SK-N-SH treated with all-trans-retinoic acid at 6 μM for 48 hours (cell line): ENCODE measurements around the gene WDR20.

ENCODE experiments used
- CREB5 ChIP-seq: fragments of 250-450 bp; sonication (Bioruptor Pico); IDR thresholded peaks from 2 replicates; pipeline ENCODE4 v1.5.1; 2020; ENCODE audit warnings: low read depth, mild to moderate bottlenecking, moderate library complexity
- CSDC2 ChIP-seq: fragments of 250-450 bp; sonication (Bioruptor Pico); IDR thresholded peaks from 2 replicates; pipeline ENCODE4 v1.5.0; 2020; ENCODE audit warnings: mild to moderate bottlenecking, moderate library complexity
- OSR1 ChIP-seq: fragments of 250-450 bp; sonication (Bioruptor Pico); IDR thresholded peaks from 2 replicates; pipeline ENCODE4 v1.8.0; 2022; ENCODE audit warnings: moderate library complexity, mild to moderate bottlenecking, inconsistent platforms
- PATZ1 ChIP-seq: fragments of 250-450 bp; sonication (Bioruptor Pico); IDR thresholded peaks from 2 replicates; pipeline ENCODE4 v1.8.0; 2020; ENCODE audit warnings: mild to moderate bottlenecking, moderate library complexity, borderline replicate concordance
- POU6F1 ChIP-seq: fragments of 250-450 bp; sonication (Bioruptor Pico); IDR thresholded peaks from 2 replicates; pipeline ENCODE4 v1.8.0; 2021; ENCODE audit warnings: low read depth, mild to moderate bottlenecking, moderate library complexity, borderline replicate concordance
- RARB ChIP-seq: fragments of 250-450 bp; sonication (Bioruptor Pico); IDR thresholded peaks from 2 replicates; pipeline ENCODE4 v1.8.0; 2021; ENCODE audit warnings: mild to moderate bottlenecking, moderate library complexity
- SNAI2 ChIP-seq: fragments of 250-450 bp; sonication (Bioruptor Pico); IDR thresholded peaks from 2 replicates; pipeline ENCODE4 v1.5.0; 2020; ENCODE audit warnings: mild to moderate bottlenecking, moderate library complexity
- TCF4 ChIP-seq: fragments of 250-450 bp; sonication (Bioruptor Pico); IDR thresholded peaks from 2 replicates; pipeline ENCODE4 v1.8.0; 2021; ENCODE audit warnings: mild to moderate bottlenecking, moderate library complexity, borderline replicate concordance
- ZC3H10 ChIP-seq: fragments of 250-450 bp; sonication (Bioruptor Pico); IDR thresholded peaks from 2 replicates; pipeline ENCODE4 v1.5.1; 2021; ENCODE audit warnings: mild to moderate bottlenecking, moderate library complexity
- ZFP3 ChIP-seq: fragments of 250-450 bp; sonication (Bioruptor Pico); IDR thresholded peaks from 2 replicates; pipeline ENCODE4 v1.5.0; 2020; ENCODE audit warnings: mild to moderate bottlenecking, moderate library complexity
- ZFP30 ChIP-seq: fragments of 450-650 bp; formaldehyde crosslinking; IDR thresholded peaks from 2 replicates; pipeline ENCODE4 v1.5.0; 2022; ENCODE audit warnings: mild to moderate bottlenecking, moderate library complexity
- TF ChIP-seq, protein P1 (sequence below): fragments of 250-450 bp; sonication (Bioruptor Pico); IDR thresholded peaks from 2 replicates; pipeline ENCODE4 v1.5.0; 2020; ENCODE audit warnings: mild to moderate bottlenecking, moderate library complexity
- TF ChIP-seq, protein P2 (sequence below): fragments of 250-450 bp; sonication (Bioruptor Pico); IDR thresholded peaks from 2 replicates; pipeline ENCODE4 v1.5.1; 2021; ENCODE audit warnings: mild to moderate bottlenecking, moderate library complexity

- TF ChIP-seq OSR1 (CRISPR knock-in tag) (no peak), PATZ1 (no peak), CREB5 (CRISPR knock-in tag) (no peak), ZC3H10 (CRISPR knock-in tag) (no peak), ZFP30 (CRISPR knock-in tag) (no peak), SNAI2 (CRISPR knock-in tag) (no peak), RARB (CRISPR knock-in tag) (no peak), POU6F1 (CRISPR knock-in tag) (no peak), ZFP3 (CRISPR knock-in tag) (no peak), TCF4 (CRISPR knock-in tag) (no peak), CSDC2 (no peak)
- TF ChIP-seq, protein P1, sequence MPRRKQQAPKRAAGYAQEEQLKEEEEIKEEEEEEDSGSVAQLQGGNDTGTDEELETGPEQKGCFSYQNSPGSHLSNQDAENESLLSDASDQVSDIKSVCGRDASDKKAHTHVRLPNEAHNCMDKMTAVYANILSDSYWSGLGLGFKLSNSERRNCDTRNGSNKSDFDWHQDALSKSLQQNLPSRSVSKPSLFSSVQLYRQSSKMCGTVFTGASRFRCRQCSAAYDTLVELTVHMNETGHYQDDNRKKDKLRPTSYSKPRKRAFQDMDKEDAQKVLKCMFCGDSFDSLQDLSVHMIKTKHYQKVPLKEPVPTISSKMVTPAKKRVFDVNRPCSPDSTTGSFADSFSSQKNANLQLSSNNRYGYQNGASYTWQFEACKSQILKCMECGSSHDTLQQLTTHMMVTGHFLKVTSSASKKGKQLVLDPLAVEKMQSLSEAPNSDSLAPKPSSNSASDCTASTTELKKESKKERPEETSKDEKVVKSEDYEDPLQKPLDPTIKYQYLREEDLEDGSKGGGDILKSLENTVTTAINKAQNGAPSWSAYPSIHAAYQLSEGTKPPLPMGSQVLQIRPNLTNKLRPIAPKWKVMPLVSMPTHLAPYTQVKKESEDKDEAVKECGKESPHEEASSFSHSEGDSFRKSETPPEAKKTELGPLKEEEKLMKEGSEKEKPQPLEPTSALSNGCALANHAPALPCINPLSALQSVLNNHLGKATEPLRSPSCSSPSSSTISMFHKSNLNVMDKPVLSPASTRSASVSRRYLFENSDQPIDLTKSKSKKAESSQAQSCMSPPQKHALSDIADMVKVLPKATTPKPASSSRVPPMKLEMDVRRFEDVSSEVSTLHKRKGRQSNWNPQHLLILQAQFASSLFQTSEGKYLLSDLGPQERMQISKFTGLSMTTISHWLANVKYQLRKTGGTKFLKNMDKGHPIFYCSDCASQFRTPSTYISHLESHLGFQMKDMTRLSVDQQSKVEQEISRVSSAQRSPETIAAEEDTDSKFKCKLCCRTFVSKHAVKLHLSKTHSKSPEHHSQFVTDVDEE = no peak
- TF ChIP-seq, protein P2, sequence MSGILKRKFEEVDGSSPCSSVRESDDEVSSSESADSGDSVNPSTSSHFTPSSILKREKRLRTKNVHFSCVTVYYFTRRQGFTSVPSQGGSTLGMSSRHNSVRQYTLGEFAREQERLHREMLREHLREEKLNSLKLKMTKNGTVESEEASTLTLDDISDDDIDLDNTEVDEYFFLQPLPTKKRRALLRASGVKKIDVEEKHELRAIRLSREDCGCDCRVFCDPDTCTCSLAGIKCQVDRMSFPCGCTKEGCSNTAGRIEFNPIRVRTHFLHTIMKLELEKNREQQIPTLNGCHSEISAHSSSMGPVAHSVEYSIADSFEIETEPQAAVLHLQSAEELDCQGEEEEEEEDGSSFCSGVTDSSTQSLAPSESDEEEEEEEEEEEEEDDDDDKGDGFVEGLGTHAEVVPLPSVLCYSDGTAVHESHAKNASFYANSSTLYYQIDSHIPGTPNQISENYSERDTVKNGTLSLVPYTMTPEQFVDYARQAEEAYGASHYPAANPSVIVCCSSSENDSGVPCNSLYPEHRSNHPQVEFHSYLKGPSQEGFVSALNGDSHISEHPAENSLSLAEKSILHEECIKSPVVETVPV (CRISPR knock-in tag) = no peak
Measured at GRCh38 chr14:102255401-102256190, 115.9 kb downstream of the WDR20 start.
